Activated naive CD8-positive, alpha-beta T cell treated with anti-CD3 and anti-CD28 coated beads for 36 hours (primary cell): Measurements from ENCODE around the gene DDAH1. TPM values are rescaled to one million over a fixed set of nuclear protein-coding genes. Genes with fewer than 3 reads are reported as not detected.
"Not testable (repeated sequence)": the region's sequence is repeated elsewhere in the genome, so short reads cannot be mapped to it uniquely, and the experiment has no call there.

ENCODE experiments used
- DNase-seq: peaks from one replicate; pipeline ENCODE4 v3.0.0; 2021
- H3K27ac Mint-ChIP-seq: one replicate; pipeline ENCODE4 v1.8.0; 2022; ENCODE audit warnings: mild to moderate bottlenecking, moderate library complexity, mixed read lengths
- H3K27me3 Mint-ChIP-seq: one replicate; pipeline ENCODE4 v1.8.0; 2022; ENCODE audit warnings: mild to moderate bottlenecking, mixed read lengths
- H3K36me3 Mint-ChIP-seq: one replicate; pipeline ENCODE4 v1.8.0; 2021; ENCODE audit warnings: mild to moderate bottlenecking, mixed read lengths
- H3K4me1 Mint-ChIP-seq: one replicate; pipeline ENCODE4 v1.8.0; 2021; ENCODE audit warnings: mixed read lengths
- H3K4me3 Mint-ChIP-seq: one replicate; pipeline ENCODE4 v1.8.0; 2022; ENCODE audit warnings: mild to moderate bottlenecking, moderate library complexity, mixed read lengths
- H3K9me3 Mint-ChIP-seq: one replicate; pipeline ENCODE4 v1.8.0; 2022; ENCODE audit warnings: mixed read lengths
- total RNA-seq, 2 experiments: library from RNA; stranded (reverse); gene quantifications; one replicate each; pipeline ENCODE4 v1.2.3, GENCODE V29; 2021

Gene DDAH1
- total RNA-seq, 2 experiments from 2014 or later, result 0.16 TPM; not detected in 1

DNA sequence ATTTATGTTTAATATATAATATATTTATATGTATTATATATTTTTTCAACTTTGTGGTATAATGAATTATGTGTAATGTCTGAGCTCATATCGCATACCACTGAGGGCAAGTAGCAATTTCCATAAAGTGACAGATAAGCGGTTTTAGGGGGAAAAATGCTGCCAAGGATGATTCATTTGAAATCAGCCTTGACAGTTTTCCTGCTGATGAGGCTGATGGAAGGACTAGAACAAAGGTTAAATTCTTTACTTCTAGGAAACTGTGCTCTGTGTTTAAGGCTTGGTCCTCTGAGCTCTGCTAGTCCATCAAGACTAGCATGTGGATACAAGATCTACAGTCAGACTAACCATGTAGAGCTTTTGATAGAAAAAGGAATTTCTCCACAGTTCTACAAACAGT lies 19.3 kb upstream of the DDAH1 start:
- no peak for DNase-seq
- Mint-ChIP-seq H3K36me3 (no peaks in the 10 kb centered on the region), H3K9me3 (no peaks in the 10 kb centered on the region)

DNA sequence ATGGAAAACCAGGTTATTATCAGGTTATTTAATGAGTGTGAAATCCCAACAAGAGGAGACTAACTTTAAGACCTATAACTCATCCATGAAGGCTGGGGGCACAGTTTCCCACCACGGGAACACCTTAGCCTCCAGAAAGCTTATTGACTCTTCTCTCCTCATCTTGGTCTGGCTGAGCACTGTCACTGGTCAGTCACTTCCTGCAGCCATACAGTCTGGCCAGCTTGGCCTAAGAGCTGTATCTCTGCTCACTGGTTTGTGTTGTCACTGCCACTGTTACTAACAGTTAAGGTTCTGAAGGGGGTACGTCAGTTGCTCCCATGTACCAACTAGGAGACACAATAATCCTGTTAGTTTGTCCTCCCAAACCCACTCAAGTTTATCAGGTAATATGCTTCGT lies 16.7 kb upstream of the DDAH1 start:
- Mint-ChIP-seq H3K9me3 (no peaks in the 10 kb centered on the region), H3K36me3 (no peaks in the 10 kb centered on the region), H3K27ac (no peak overlapping the region), H3K4me1 (peaks cover 2% of the 10 kb centered on the region), H3K27me3 (peaks cover 10% of the 10 kb centered on the region), H3K4me3 (no peak overlapping the region)
- DNase-seq, result no peak

More for the DNA sequence above, 19.3 kb upstream of the DDAH1 start:
- peaks cover 5% of the 10 kb centered on the region for H3K27me3 Mint-ChIP-seq
- H3K4me1 Mint-ChIP-seq, result no peaks in the 10 kb centered on the region
- H3K27ac Mint-ChIP-seq, result no peak overlapping the region
- no peak overlapping the region for H3K4me3 Mint-ChIP-seq

DNA sequence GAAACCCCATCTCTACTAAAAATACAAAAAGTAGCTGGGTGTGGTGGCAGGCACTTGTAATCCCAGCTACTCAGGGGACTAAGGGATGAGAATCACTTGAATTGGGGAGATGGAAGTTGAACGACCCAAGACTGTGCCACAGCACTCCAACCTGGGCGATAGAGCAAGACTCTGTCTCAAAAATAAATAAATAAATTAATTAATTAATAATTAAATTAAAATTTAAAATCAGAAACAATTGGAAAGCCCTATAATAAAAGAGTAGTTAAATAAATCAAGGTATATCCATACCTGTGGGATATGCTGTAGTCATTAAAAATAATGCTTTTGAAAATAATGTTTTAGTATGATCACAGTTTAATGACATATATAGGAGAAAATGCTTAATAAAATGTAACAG lies 15.6 kb upstream of the DDAH1 start:
- Mint-ChIP-seq H3K36me3 (no peaks in the 10 kb centered on the region), H3K4me3 (no peak overlapping the region), H3K27me3 (peaks cover 13% of the 10 kb centered on the region), H3K27ac (no peak overlapping the region), H3K4me1 (peaks cover 2% of the 10 kb centered on the region), H3K9me3 (no peaks in the 10 kb centered on the region)
- DNase-seq, result no peak

DNA sequence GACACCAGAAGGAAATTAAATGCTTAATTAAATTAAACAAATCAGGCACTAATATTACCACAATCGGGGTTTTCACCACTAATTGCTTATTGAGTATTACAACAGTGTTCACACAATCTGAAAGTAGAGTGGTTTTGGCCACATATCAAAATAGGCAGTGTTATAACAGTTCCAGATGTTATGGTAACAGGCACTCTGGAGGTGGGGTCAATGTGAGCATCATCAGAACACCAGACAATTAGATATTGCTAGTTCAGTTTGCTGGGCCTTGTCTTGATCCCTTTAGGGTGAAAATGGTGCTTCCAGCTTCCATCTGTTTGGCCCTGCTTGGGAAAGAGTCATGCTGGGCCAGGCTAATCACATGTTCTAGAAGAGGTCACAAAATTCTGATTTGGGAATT lies 14.5 kb upstream of the DDAH1 start:
- Mint-ChIP-seq H3K36me3 (no peaks in the 10 kb centered on the region), H3K9me3 (no peaks in the 10 kb centered on the region), H3K4me1 (peaks cover 2% of the 10 kb centered on the region), H3K27me3 (peaks cover 13% of the 10 kb centered on the region), H3K4me3 (no peak overlapping the region), H3K27ac (no peak overlapping the region)
- no peak for DNase-seq

DNA sequence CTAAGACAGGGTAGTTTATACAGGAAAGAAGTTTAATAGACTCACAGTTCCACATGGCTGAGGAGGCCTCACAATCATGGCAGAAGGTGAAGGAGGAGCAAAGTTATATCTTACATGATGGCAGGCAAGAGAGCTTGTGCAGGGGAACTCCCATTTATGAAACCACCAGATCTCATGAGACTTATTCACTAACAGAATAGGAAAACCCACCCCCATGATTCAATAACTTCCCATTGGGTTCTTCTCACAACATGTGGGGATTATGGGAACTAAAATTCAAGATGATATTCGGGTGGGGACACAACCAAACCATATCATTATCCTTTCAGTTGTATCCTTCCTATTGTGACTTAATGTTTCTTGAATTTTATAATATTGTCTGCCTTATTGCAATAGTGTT lies 13.4 kb upstream of the DDAH1 start:
- Mint-ChIP-seq H3K36me3 (no peaks in the 10 kb centered on the region), H3K9me3 (no peaks in the 10 kb centered on the region), H3K4me3 (no peak overlapping the region), H3K27ac (no peak overlapping the region), H3K4me1 (peaks cover 2% of the 10 kb centered on the region), H3K27me3 (peaks cover 19% of the 10 kb centered on the region)
- no peak for DNase-seq

DNA sequence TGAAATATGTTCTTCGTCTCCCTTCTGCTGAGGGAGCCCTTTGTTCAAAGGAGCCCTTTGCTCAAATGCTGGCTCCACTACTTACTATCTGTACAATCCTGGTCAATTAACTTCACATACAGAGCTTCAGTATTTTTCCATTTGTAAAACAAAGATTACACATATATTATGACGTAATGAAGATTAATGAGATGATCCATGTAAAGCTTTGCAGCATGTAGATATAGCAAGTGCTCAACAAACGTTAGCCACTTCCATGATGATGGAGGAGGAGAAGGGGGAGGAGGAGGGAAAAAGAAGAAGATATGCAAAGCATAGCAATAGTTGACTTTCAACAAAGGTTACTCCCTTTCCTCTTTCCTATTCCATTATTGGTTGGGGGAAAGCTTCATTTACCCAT lies 10.1 kb upstream of the DDAH1 start:
- peaks cover 28% of the 10 kb centered on the region for H3K27me3 Mint-ChIP-seq
- no peak for DNase-seq
- H3K27ac Mint-ChIP-seq, result no peak overlapping the region
- H3K36me3 Mint-ChIP-seq, result no peaks in the 10 kb centered on the region
- H3K9me3 Mint-ChIP-seq, result no peaks in the 10 kb centered on the region
- H3K4me3 Mint-ChIP-seq, result no peak overlapping the region
- peaks cover 2% of the 10 kb centered on the region for H3K4me1 Mint-ChIP-seq

DNA sequence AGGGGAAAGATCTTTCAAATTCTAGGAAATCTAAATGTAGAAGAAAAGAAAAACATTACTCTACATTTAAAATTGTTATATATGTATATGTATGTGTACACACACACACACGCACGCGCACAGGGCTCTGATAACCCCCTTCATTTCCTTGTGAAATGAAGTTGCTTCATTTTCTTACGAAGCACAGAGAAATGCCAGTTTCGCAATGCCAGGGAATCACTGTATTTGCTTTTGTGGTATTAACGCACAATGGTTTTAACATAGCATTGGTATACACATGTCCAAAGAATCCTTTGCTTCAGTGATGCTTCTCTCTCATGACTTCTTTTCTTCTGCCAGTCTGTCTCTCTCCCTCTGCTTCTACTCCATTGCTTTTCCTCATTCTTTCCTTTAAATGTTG lies 8.4 kb upstream of the DDAH1 start:
- Mint-ChIP-seq H3K36me3 (no peaks in the 10 kb centered on the region), H3K27me3 (peaks cover 35% of the 10 kb centered on the region), H3K9me3 (no peaks in the 10 kb centered on the region), H3K27ac (no peak overlapping the region), H3K4me1 (peaks cover 2% of the 10 kb centered on the region), H3K4me3 (no peak overlapping the region)
- no peak for DNase-seq

DNA sequence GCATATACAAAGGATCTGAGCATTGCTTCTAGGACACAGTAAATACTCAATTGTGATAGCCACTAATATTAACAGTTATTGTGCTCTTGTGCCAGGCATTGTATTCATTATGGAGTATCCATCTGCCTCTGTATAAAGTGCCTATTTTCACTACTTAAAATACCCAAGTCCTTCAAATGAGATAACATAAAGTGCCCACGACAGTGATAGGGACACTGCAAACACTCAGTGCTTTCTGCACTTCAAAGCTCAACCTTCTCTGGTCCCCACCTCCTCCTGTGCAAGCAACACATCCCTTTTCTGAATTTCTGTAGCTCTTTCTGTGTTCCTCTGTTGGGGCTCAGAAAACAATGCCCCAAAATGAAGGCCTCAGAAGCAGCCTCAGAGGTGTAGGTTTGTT lies 6.6 kb upstream of the DDAH1 start:
- Mint-ChIP-seq H3K27me3 (peaks cover 43% of the 10 kb centered on the region), H3K9me3 (no peaks in the 10 kb centered on the region), H3K4me3 (no peak overlapping the region), H3K36me3 (no peaks in the 10 kb centered on the region), H3K4me1 (no peaks in the 10 kb centered on the region), H3K27ac (no peak overlapping the region)
- no peak for DNase-seq

DNA sequence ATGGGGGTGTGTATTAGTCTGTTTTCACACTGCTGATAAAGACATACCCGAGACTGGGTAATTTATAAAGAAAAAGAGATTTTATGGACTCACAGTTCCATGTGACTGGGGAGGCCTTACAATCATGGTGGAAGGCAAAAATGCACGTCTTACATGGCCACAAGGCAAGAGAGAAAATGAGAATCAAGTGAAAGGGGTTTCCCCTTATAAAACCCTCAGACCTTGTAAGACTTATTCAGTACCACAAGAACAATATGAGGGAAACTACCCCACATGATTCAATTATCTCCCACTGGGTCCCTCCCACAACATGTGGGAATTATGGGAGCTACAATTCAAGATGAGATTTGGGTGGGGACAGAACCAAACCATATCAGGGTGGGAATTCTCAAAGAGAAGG lies 5.2 kb upstream of the DDAH1 start:
- not testable (repeated sequence) for H3K36me3 Mint-ChIP-seq, DNase-seq, H3K27ac Mint-ChIP-seq, H3K4me3 Mint-ChIP-seq, H3K9me3 Mint-ChIP-seq, H3K4me1 Mint-ChIP-seq
- H3K27me3 Mint-ChIP-seq, result peaks cover 53% of the 10 kb centered on the region

DNA sequence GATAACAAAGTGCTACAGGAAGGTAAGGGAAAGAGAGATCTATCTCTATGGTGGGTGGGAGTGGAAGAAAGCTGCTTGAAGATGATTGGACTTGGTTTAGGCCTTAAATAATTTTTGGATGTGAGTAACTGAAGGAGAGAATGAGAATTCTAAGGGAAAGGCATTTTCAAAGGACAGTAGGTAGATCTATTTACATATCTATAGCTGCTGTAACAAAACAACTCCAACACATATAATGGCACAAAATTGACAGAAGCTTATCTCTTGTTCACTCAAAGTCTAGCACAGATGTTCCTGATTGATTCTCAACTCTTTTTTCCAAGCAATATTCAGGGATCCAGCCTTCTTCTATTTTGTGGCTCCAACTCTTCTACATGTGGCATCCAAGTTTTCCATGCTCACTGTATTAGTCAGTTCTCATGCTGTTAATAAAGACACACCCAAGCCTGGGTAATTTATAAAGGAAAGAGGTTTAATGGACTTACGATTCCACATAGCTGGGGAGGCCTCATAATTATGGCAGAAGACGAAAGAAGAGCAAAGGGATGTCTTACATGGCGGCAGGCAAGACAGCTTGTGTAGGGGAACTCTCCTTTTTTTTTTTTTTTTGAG lies 3.1 kb upstream of the DDAH1 start:
- H3K4me1 Mint-ChIP-seq, result peaks cover 8% of the 10 kb centered on the region
- H3K4me3 Mint-ChIP-seq, result no peak overlapping the region
- H3K27me3 Mint-ChIP-seq, result peaks cover 61% of the 10 kb centered on the region
- no peak overlapping the region for H3K27ac Mint-ChIP-seq
- no peak for DNase-seq
- peaks cover 1% of the 10 kb centered on the region for H3K9me3 Mint-ChIP-seq
- H3K36me3 Mint-ChIP-seq, result no peaks in the 10 kb centered on the region

DNA sequence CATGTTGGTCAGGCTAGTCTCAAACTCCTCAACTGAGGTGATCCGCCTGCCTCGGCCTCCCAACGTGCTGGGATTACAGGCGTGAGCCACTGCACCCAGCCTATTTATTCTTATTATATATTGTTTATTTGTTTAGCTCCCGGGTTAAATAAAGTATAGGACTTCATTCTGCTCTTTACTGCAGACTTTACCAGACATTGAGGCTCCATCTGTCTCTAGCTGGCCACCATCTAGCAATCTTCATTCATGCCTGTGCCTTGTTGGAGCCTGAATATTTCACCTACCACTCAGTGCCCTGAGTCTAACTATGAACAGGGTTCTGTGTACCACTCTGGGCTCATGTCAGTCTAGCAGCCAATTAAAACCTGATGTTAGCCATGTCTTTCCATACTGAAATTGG lies 2.1 kb upstream of the DDAH1 start:
- Mint-ChIP-seq H3K36me3 (no peaks in the 10 kb centered on the region), H3K4me1 (peaks cover 8% of the 10 kb centered on the region), H3K27me3 (peaks cover 63% of the 10 kb centered on the region), H3K4me3 (no peak overlapping the region), H3K9me3 (peaks cover 1% of the 10 kb centered on the region), H3K27ac (no peak overlapping the region)
- DNase-seq, result no peak

DNA sequence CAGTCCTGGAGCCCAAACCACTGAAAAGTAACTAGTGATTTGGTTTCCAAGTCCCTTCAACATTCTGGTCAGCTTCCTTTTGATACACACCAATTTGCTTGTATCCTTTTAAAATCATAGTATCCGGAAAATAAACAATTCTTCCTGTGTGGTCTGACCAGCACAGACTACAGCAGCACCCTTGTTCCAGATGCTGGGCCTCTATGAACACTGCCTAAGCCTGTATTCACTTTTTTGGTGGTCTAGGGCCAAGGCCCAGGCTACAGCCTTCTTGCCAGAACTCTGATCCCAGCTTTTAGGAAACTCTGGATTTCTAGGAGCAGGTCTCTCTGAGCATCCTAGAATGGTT lies 801 bp upstream of the DDAH1 start:
- Mint-ChIP-seq H3K27me3 (peaks cover 69% of the 10 kb centered on the region), H3K4me3 (no peak overlapping the region)

DNA sequence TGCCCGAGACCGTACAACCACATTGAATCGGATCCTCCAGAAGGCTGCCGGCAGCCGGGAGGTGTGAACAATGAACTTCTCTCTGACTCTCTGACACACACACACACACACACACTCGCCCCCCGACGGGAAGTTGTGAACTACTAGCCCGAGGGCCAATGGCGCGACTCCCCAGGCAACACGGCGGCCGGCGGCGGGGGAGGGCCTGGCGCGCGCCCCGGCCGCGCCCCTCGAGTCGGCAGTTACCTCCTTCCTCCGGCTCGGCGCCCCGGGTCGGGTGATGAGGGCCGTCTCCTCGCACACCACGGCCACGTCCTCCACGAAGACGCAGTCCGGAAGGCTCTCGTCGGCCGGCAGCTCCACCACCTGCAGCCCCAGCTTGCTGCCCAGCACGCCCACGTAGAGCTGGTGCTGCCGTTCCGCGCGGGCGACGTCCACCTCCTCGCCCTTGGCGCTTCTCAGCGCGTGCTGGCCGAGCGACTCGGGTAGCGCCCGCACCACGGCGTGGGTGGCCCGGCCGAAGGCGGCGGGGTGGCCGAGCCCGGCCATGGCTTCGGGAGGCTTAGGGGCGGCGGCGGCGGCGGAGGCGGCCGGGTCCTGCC lies 361 bp downstream of the DDAH1 start:
- peak; percentile 32 for DNase-seq
- peaks cover 71% of the 10 kb centered on the region for H3K27me3 Mint-ChIP-seq
- H3K27ac Mint-ChIP-seq, result no peak overlapping the region
- H3K4me3 Mint-ChIP-seq, result peak overlapping the region; percentile 51
- H3K36me3 Mint-ChIP-seq, result no peaks in the 10 kb centered on the region
- peaks cover 1% of the 10 kb centered on the region for H3K9me3 Mint-ChIP-seq
- H3K4me1 Mint-ChIP-seq, result peaks cover 8% of the 10 kb centered on the region

More for the DNA sequence above, 801 bp upstream of the DDAH1 start:
- Mint-ChIP-seq H3K36me3 (no peaks in the 10 kb centered on the region), H3K9me3 (peaks cover 1% of the 10 kb centered on the region), H3K27ac (no peak overlapping the region), H3K4me1 (peaks cover 8% of the 10 kb centered on the region)
- no peak for DNase-seq

DNA sequence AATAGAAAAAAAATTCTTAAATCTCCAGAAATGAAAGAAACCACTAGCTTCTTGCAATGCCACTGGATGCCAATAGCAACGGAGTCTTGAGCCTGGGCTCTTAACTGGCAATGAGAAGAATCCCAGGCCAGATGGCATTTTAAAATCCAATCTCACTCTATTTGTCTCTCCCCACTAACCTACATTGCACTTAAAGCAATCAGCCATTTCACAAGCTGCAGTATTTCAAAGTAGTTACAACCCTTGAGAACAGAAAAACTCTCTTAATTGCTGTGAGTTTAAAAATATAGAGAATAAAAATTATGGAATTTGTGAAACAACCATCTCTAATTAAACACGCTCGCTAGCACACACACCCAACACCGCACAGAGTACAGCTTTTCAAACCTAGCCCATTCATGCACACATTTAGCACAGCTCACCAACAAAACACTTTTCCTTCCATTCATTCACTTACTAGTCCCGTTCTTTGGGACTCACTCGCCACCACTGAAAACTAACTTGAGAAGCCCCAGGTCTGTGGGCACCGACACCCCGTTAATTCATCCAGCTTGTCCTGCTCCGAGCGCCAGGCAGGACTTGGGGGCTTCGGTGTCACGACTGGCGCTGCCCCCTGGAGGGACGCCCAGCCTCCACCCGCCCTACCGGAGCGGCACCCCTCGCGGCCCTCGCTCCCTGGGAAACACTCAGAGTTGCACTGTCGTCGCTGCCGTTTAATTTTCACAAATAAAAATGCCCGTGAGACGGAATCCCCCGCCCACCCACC lies 1.0 kb downstream of the DDAH1 start:
- H3K4me1 Mint-ChIP-seq, result peaks cover 8% of the 10 kb centered on the region
- peak overlapping the region; percentile 51 for H3K4me3 Mint-ChIP-seq

DNA sequence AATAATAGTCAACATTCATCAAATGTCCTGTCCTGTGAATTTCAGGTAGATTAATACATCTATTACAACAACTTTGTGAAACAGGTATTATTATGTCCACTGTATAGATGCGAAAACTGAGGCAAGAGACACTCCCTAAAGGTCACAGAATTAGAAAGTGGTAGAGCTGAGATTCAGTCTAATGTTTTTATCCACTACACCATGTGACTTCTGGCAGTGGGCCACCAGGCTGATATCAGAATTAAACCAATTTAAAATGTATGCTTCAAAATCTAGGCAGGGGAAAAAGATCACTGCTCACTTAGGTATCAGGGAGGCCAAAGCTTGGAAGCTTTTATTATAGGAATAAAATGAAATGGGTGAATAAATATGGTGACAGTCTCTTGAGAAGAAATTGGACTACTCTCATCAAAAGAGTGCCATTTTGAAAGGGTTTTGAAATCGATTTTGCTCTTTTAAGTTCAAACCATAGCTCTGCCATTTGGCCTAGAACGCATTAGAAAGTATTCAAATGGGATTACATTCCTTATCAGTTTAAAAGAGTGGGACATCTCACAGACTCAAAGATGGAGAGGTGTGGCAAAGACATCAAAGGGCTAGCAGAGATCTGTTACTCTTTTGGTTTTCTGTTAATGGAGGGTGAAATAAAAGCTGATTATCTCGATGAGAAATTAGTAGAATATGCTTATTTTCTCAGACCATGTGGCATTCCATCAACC lies 1.9 kb downstream of the DDAH1 start:
- Mint-ChIP-seq H3K9me3 (peaks cover 1% of the 10 kb centered on the region), H3K4me1 (peaks cover 8% of the 10 kb centered on the region), H3K27ac (no peak overlapping the region), H3K4me3 (no peak overlapping the region), H3K36me3 (no peaks in the 10 kb centered on the region), H3K27me3 (peaks cover 65% of the 10 kb centered on the region)
- DNase-seq, result no peak

More for the DNA sequence above, 1.0 kb downstream of the DDAH1 start:
- H3K36me3 Mint-ChIP-seq, result no peaks in the 10 kb centered on the region
- peaks cover 73% of the 10 kb centered on the region for H3K27me3 Mint-ChIP-seq
- H3K27ac Mint-ChIP-seq, result no peak overlapping the region
- H3K9me3 Mint-ChIP-seq, result peaks cover 1% of the 10 kb centered on the region
- DNase-seq, result no peak
